Measurements from ENCODE around the gene RBM33.
"Not testable (repeated sequence)": the region's sequence is repeated elsewhere in the genome, so short reads cannot be mapped to it uniquely, and the experiment has no call there.

Gene RBM33

DNA sequence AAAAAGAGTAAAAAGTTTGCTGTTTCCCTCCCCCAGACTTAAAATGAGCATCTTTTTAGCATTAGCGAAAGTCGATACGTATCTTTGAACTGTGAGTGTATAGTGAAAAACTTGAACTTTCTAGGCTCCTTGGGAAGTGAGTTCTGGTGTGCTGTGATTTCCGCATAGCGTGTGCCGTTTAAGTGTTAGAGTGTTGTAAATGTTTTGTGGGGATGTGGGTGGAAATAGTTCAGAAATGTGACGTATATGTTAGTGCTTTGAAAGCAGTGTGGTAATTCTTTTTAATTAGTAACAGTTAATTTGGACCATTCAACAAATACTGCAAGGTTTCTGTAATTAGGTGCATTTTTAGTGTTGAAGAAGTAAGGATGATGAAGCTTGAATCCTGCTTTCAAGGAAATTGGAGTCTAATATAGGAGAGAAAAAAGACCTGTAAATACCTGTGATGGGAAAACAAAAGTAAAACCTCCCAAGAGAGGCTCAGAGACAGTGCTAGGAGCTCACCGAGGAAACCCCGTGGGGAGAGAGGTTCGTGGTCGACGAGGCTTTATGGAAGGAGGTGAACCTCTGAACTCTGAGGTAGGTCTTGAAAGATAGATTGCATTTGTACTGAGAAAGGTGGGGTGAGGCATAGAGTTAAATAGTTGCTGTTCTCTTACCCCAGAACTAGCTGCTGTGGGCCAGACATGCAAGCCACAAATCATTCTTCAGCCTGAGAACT lies 40.8 kb downstream of the RBM33 start:
- Mint-ChIP-seq H3K9me3 (peaks cover 4% of the 10 kb centered on the region), H3K4me1 (ENCODE audit: low read depth) (peaks cover 82% of the 10 kb centered on the region), H3K36me3 (ENCODE audit: low read depth) (peaks cover 78% of the 10 kb centered on the region), H3K27ac (peak overlapping the region; percentile 37), H3K4me3 (no peak overlapping the region), H3K27me3 (no peaks in the 10 kb centered on the region)

DNA sequence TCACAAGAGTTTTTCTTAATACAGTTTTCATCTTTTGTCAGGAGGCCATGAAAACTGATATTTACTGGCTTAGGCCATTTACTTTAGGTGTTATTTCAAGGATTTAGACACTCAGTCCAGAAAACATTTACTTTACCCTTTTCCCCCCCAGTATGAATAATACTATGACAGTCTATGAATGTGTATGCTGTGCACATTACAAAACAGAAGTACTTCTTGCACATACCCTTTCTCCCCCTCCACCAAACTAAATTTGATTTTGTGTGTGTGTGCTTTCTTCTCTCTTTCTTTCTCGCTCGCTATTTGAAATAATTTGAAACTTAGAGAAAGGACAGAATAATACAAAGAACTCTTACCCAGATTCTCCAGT lies 41.3 kb downstream of the RBM33 start:
- Mint-ChIP-seq H3K36me3 (ENCODE audit: low read depth) (peaks cover 78% of the 10 kb centered on the region), H3K4me3 (no peak overlapping the region), H3K4me1 (ENCODE audit: low read depth) (peaks cover 83% of the 10 kb centered on the region), H3K27ac (peak overlapping the region; percentile 37), H3K27me3 (no peaks in the 10 kb centered on the region), H3K9me3 (peaks cover 4% of the 10 kb centered on the region)

DNA sequence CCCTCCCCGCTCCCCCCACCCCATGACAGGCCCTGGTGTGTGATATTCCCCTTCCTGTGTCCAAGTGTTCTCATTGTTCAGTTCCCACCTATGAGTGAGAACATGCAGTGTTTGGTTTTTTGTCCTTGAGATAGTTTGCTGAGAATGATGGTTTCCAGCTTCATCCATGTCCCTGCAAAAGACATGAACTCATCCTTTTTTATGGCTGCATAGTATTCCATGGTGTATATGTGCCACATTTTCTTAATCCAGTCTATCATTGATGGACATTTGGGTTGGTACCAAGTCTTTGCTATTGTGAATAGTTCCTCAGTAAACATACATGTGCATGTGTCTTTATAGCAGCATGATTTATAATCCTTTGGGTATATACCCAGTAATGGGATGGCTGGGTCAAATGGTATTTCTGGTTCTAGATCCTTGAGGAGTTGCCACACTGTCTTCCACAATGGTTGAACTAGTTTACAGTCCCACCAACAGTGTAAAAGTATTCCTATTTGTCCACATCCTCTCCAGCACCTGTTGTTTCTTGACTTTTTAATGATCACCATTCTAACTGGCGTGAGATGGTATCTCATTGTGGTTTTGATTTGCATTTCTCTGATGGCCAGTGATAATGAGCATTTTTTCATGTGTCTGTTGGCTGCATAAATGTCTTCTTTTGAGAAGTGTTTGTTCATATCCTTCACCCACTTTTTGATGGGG lies 42.3 kb downstream of the RBM33 start:
- Mint-ChIP-seq H3K36me3 (ENCODE audit: low read depth) (peaks cover 73% of the 10 kb centered on the region), H3K4me1 (ENCODE audit: low read depth) (peaks cover 83% of the 10 kb centered on the region)
- H3K27me3 Mint-ChIP-seq, H3K4me3 Mint-ChIP-seq, H3K9me3 Mint-ChIP-seq, H3K27ac Mint-ChIP-seq: not testable (repeated sequence)

GRCh38 chr7:155688237-155688636 lies 43.8 kb downstream of the RBM33 start:
- H3K27ac Mint-ChIP-seq, H3K4me3 Mint-ChIP-seq, H3K27me3 Mint-ChIP-seq, H3K9me3 Mint-ChIP-seq: not testable (repeated sequence)
- H3K36me3 Mint-ChIP-seq (ENCODE audit: low read depth) = peaks cover 61% of the 10 kb centered on the region
- peaks cover 82% of the 10 kb centered on the region for H3K4me1 Mint-ChIP-seq (ENCODE audit: low read depth)

- H3K27ac Mint-ChIP-seq, H3K9me3 Mint-ChIP-seq, H3K27me3 Mint-ChIP-seq, H3K4me3 Mint-ChIP-seq: not testable (repeated sequence)
- H3K36me3 Mint-ChIP-seq (ENCODE audit: low read depth) = peaks cover 47% of the 10 kb centered on the region
- H3K4me1 Mint-ChIP-seq (ENCODE audit: low read depth) = peaks cover 79% of the 10 kb centered on the region
These were observed 46.2 kb downstream of the RBM33 start for GRCh38 chr7:155690655-155691054.

DNA sequence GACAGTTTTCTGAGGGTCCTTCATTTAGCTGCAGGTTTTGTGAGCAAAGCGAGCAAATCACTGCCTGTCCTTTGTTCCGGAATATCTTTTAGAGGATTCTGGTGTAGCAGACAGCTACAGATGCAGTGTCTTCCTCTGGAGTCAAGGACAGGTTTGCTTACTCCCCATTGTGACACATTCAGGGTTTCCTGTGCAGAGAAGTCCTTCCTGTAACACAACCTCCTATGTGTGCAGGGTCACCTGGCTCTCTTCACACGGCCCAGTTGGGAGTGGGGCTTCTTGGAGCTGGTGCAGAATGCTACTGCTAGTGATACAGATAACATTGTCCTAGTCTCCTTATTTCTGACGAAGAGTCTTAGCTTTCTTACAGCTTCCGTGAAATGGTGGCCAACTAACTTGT lies 47.9 kb downstream of the RBM33 start:
- peaks cover 38% of the 10 kb centered on the region for H3K36me3 Mint-ChIP-seq (ENCODE audit: low read depth)
- H3K4me3 Mint-ChIP-seq = no peak overlapping the region
- no peaks in the 10 kb centered on the region for H3K9me3 Mint-ChIP-seq
- no peaks in the 10 kb centered on the region for H3K27me3 Mint-ChIP-seq
- H3K4me1 Mint-ChIP-seq (ENCODE audit: low read depth) = peaks cover 90% of the 10 kb centered on the region
- H3K27ac Mint-ChIP-seq = no peak overlapping the region

DNA sequence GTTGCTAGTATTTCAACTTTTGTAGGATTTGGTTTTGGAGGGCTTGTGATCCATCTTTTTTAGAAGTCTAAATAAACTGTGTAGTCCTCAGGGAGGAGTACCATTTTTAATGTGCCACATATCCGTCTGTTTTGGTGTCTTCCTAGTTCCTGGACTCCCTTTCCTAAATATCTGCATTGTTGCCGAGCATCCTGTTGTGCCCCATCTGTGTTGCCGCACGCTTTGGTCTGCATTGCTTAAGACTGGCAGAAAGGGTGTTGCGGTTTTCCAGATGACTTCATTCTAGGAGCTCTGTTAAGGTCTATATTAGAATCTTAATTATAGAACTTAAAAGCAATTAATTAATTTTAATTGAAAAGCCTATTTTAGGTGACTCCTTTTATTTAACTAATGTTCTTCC lies 49.4 kb downstream of the RBM33 start:
- no peak overlapping the region for H3K4me3 Mint-ChIP-seq
- H3K36me3 Mint-ChIP-seq (ENCODE audit: low read depth) = peaks cover 34% of the 10 kb centered on the region
- peaks cover 90% of the 10 kb centered on the region for H3K4me1 Mint-ChIP-seq (ENCODE audit: low read depth)
- H3K27me3 Mint-ChIP-seq = no peaks in the 10 kb centered on the region
- H3K27ac Mint-ChIP-seq = no peak overlapping the region
- no peaks in the 10 kb centered on the region for H3K9me3 Mint-ChIP-seq

- peak overlapping the region; percentile 15 for H3K27ac Mint-ChIP-seq
These were observed 50.4 kb downstream of the RBM33 start for GRCh38 chr7:155694851-155695250.

DNA sequence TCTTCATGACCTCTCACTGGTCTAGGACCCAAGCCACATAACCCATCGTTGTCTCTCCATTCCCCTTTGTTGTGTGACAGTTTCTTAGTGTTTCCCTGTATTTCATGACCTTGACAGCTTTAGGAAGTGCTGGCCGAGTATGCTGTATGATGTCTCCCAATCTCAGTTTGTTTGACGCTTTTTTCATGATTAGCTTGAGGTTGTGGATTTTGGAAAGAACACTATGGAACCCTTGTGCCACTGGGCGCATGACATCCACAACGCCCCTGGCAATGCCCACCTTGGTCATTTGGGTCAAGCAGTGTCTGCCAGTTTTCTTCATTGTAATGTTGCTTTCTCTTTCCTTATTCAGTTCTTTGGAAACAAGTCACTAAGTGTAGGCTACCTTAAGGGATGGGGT lies 52.3 kb downstream of the RBM33 start:
- H3K4me1 Mint-ChIP-seq (ENCODE audit: low read depth) = peaks cover 65% of the 10 kb centered on the region
- H3K36me3 Mint-ChIP-seq (ENCODE audit: low read depth) = peaks cover 43% of the 10 kb centered on the region
- H3K27me3 Mint-ChIP-seq = no peaks in the 10 kb centered on the region
- H3K9me3 Mint-ChIP-seq = no peaks in the 10 kb centered on the region
- no peak overlapping the region for H3K4me3 Mint-ChIP-seq
- no peak overlapping the region for H3K27ac Mint-ChIP-seq

More at GRCh38 chr7:155694851-155695250, 50.4 kb downstream of the RBM33 start:
- H3K36me3 Mint-ChIP-seq (ENCODE audit: low read depth) = peaks cover 44% of the 10 kb centered on the region
- H3K4me1 Mint-ChIP-seq (ENCODE audit: low read depth) = peaks cover 84% of the 10 kb centered on the region
- H3K4me3 Mint-ChIP-seq = no peak overlapping the region
- no peaks in the 10 kb centered on the region for H3K27me3 Mint-ChIP-seq
- no peaks in the 10 kb centered on the region for H3K9me3 Mint-ChIP-seq

DNA sequence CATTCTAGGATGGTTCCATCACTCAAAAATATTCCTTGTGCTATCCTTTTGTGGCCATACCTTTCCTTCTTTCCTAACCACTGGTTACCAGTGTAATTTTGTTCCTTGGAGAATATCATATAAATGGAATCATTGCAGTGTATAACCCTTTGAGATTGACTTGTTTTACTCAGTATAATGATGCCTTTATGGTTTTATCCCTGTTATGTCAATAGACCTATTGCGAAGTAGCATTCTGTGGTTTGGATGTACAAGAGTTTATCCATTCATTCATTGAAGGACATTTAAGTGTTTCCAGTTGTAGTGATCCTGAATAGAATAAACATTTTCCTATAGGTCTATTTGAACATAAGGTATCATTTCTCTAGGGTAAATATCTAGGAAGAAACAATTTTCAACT lies 54.2 kb downstream of the RBM33 start:
- no peaks in the 10 kb centered on the region for H3K27me3 Mint-ChIP-seq
- peaks cover 60% of the 10 kb centered on the region for H3K36me3 Mint-ChIP-seq (ENCODE audit: low read depth)
- H3K4me1 Mint-ChIP-seq (ENCODE audit: low read depth) = peaks cover 62% of the 10 kb centered on the region
- no peak overlapping the region for H3K27ac Mint-ChIP-seq
- H3K4me3 Mint-ChIP-seq = no peak overlapping the region
- H3K9me3 Mint-ChIP-seq = no peaks in the 10 kb centered on the region

DNA sequence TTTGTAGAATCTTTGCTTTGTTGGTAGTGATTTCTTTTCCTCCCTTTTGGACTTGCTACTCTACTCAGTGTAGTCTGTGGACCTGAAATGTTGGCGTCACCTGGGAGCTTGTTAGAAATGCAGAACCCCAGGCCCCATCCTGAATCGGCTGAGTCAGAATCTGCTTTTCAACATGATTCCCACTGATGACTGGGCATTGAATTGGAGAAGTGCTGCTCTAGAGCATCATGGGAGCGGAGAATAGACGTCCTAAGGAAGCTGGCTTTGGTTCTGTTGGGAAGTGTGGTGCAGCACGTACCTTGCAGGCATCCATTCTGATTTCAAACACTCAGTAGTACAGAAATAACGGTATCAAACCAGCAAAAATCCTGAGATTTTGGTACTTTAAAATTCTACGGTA lies 54.7 kb downstream of the RBM33 start:
- Mint-ChIP-seq H3K27ac (no peak overlapping the region), H3K36me3 (ENCODE audit: low read depth) (peaks cover 62% of the 10 kb centered on the region), H3K9me3 (no peaks in the 10 kb centered on the region), H3K4me3 (no peak overlapping the region), H3K4me1 (ENCODE audit: low read depth) (peaks cover 57% of the 10 kb centered on the region), H3K27me3 (no peaks in the 10 kb centered on the region)

DNA sequence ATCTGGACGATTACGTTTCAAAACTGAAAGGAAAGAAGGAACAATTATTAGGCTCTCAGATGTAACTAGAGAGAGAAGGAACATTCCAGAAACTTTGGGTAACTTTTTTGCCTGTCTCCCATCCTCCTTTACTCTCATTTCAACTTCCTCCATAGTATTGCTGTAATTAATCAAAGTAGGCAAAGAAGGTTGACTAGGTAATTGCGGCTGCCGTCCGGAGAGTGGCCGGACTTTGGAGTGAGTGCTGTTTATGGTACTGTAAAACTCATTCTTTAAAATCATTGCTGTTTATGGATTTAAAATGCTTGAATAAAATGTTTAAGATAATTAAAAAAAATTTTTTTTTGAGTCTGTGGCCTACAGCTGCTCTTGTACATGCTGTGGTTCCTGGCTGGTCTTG lies 56.4 kb downstream of the RBM33 start:
- no peak overlapping the region for H3K4me3 Mint-ChIP-seq
- H3K4me1 Mint-ChIP-seq (ENCODE audit: low read depth) = peaks cover 48% of the 10 kb centered on the region
- no peak overlapping the region for H3K27ac Mint-ChIP-seq
- H3K27me3 Mint-ChIP-seq = no peaks in the 10 kb centered on the region
- peaks cover 63% of the 10 kb centered on the region for H3K36me3 Mint-ChIP-seq (ENCODE audit: low read depth)
- no peaks in the 10 kb centered on the region for H3K9me3 Mint-ChIP-seq

GRCh38 chr7:155701972-155702544 lies 57.6 kb downstream of the RBM33 start:
- H3K36me3 Mint-ChIP-seq (ENCODE audit: low read depth) = peaks cover 64% of the 10 kb centered on the region

DNA sequence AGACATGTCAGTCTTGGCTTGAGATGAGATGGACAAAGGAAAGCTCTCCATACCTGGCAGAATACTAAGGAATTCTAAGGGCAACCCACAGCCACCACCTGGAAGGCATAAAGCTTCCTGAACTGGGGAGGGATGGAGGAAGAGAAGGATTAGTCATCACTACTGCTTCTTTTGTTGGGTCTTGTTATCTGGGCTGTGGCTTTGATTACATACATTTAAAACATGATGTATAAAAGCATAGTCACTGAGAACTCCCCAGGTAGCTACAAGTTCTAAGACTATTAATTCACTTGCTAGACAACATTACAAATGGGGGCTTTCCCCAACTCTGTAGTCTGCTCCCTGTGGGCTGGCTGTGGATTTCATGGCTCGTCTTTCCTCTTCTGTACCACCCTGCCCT lies 58.2 kb downstream of the RBM33 start:
- no peaks in the 10 kb centered on the region for H3K9me3 Mint-ChIP-seq
- peak overlapping the region; percentile 49 for H3K27ac Mint-ChIP-seq

More at GRCh38 chr7:155701972-155702544, 57.6 kb downstream of the RBM33 start:
- Mint-ChIP-seq H3K4me1 (ENCODE audit: low read depth) (peaks cover 36% of the 10 kb centered on the region), H3K4me3 (no peak overlapping the region), H3K27me3 (no peaks in the 10 kb centered on the region), H3K27ac (peak overlapping the region; percentile 17), H3K9me3 (no peaks in the 10 kb centered on the region)

DNA sequence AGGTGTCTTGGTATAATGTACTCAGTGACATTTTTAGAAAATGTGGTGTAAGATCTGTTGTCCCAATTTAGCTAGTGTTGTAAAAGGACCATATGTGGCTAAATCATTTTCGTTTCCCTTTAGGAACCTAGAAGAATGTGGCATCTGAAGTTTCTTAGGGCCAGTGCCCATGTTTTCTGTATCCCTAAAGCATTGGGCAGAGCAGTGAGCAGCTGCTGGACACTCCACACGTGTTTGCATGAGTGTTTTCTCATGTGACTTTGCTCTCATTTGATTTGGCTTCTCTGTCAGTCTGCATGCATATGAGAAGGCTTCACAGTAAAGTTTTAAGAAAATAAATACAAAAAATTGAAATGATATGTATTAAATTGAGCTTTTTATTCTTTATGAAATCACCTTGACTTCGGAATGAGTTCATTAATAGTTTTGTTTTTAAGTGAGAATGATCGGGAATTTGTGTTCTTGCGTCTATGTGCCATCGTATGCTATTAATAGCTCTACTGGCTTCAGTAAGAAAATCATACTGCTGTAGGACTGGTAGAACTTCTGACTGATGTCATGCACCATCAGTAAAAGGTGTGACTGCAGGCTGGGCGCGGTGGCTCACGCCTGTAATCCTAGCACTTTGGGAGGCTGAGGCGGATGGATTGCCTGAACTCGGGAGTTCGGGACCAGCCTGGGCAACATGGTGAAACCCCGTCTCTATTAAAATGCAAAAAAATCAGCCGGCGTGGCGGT lies 61.3 kb downstream of the RBM33 start:
- Mint-ChIP-seq H3K4me3 (no peak overlapping the region), H3K36me3 (ENCODE audit: low read depth) (peaks cover 44% of the 10 kb centered on the region), H3K4me1 (ENCODE audit: low read depth) (peaks cover 20% of the 10 kb centered on the region), H3K9me3 (no peaks in the 10 kb centered on the region), H3K27me3 (no peaks in the 10 kb centered on the region), H3K27ac (no peak overlapping the region)

More for the DNA sequence above, 58.2 kb downstream of the RBM33 start:
- Mint-ChIP-seq H3K4me1 (ENCODE audit: low read depth) (peaks cover 30% of the 10 kb centered on the region), H3K4me3 (no peak overlapping the region), H3K36me3 (ENCODE audit: low read depth) (peaks cover 67% of the 10 kb centered on the region), H3K27me3 (no peaks in the 10 kb centered on the region)

All from stimulated activated naive CD8-positive, alpha-beta T cell treated with anti-CD3 and anti-CD28 coated beads, Interleukin-15, Interleukin-2, amounts not matched to agents 100 ng/mL and 50 ng/mL, for 24 hours (primary cell).